ENCODE results near the gene IFIT1B.
"Not testable (repeated sequence)": the region's sequence is repeated elsewhere in the genome, so short reads cannot be mapped to it uniquely, and the experiment has no call there.

The IFIT1B gene

DNA sequence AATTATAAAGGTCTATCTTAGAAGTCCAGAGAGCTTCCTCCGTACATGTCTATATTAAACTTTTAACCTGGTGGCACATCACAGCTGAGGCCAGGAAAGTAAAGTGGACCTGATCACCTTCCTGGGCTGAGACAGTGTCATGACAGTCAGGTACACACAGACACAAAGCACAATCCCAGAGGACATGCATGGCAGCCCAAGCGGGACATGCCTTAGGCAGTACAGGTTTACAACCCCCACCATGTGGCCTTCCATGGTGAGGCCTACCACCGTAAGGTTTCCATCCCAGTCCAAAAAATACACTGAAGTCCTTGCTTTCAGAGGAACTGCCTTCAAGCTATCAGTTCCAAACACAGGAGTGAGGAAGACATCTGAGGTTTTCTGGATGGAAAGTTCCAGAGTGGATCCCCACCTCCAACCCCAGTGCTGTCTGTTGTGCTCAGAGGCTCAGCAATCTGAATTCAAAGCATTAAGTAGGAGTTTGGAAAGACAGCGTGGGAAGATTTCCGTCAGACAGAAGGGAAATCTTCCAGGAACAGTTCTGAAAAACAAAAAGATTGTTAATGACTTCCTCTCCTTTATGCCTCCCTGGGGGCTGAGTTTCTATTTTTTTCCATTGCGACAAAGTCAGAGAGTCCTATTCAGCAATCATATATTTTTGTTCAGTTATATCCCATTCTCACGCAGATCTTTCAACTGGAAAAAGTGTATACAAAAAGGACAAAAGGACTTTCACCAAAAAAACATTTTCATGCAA, 30.0 kb upstream of the IFIT1B start:
- no peaks in the 10 kb centered on the region for H3K27me3 ChIP-seq (ENCODE audit: low read depth, low read length)
- H3K79me2 ChIP-seq (ENCODE audit: low read length): no peaks in the 10 kb centered on the region
- H3K4me2 ChIP-seq (ENCODE audit: low read length): no peak overlapping the region
- H3K27ac ChIP-seq (ENCODE audit: low read length): no peak overlapping the region
- no peak overlapping the region for H3K9ac ChIP-seq (ENCODE audit: low read length)
- no peaks in the 10 kb centered on the region for H3K36me3 ChIP-seq (replicated peaks; ENCODE audit: low read depth, low read length)
- no peak overlapping the region for H2AFZ ChIP-seq (ENCODE audit: low read depth, low read length)
- H3K4me1 ChIP-seq (ENCODE audit: low read length): peaks cover 28% of the 10 kb centered on the region
- no peaks in the 10 kb centered on the region for H4K20me1 ChIP-seq (ENCODE audit: insufficient read depth, low read length)
- no peaks in the 10 kb centered on the region for H3K9me3 ChIP-seq (ENCODE audit: insufficient read depth, low read length)
- H3K4me3 ChIP-seq (ENCODE audit: low read length): no peak overlapping the region
- TF ChIP-seq EZH2phosphoT487 (IDR thresholded peaks at IDR 0.05; ENCODE audit: low read depth): no peak
- TF ChIP-seq, protein P1, sequence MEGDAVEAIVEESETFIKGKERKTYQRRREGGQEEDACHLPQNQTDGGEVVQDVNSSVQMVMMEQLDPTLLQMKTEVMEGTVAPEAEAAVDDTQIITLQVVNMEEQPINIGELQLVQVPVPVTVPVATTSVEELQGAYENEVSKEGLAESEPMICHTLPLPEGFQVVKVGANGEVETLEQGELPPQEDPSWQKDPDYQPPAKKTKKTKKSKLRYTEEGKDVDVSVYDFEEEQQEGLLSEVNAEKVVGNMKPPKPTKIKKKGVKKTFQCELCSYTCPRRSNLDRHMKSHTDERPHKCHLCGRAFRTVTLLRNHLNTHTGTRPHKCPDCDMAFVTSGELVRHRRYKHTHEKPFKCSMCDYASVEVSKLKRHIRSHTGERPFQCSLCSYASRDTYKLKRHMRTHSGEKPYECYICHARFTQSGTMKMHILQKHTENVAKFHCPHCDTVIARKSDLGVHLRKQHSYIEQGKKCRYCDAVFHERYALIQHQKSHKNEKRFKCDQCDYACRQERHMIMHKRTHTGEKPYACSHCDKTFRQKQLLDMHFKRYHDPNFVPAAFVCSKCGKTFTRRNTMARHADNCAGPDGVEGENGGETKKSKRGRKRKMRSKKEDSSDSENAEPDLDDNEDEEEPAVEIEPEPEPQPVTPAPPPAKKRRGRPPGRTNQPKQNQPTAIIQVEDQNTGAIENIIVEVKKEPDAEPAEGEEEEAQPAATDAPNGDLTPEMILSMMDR (IDR thresholded peaks at IDR 0.05; ENCODE audit: low read depth, low read length): no peak

DNA sequence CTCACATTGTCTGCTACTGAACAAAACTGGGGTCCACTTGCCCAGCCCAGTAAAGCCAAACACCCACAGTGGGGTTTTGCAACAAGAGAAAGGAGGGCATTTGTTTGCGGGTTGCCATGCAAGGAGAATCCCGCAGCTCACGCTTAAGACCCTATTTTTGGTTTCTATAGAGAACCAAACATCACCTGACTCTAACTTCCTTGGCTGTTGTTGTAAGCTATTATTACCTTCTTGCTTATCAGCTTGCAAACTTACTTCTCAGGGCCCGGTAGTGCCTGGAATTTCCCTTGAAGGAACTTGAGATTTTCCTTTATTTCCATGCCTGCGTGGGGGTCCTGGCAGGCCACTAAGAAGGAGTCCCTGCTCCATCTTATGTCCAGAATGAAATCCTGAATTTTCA, 29.4 kb upstream of the IFIT1B start:
- Histone ChIP-seq H3K9me3 (ENCODE audit: insufficient read depth, low read length) (no peaks in the 10 kb centered on the region), H3K4me3 (ENCODE audit: low read length) (no peak overlapping the region), H4K20me1 (ENCODE audit: insufficient read depth, low read length) (no peaks in the 10 kb centered on the region), H3K9ac (ENCODE audit: low read length) (no peak overlapping the region), H3K27ac (ENCODE audit: low read length) (no peak overlapping the region), H3K27me3 (ENCODE audit: low read depth, low read length) (no peaks in the 10 kb centered on the region), H2AFZ (ENCODE audit: low read depth, low read length) (no peak overlapping the region), H3K36me3 (replicated peaks; ENCODE audit: low read depth, low read length) (no peaks in the 10 kb centered on the region), H3K79me2 (ENCODE audit: low read length) (no peaks in the 10 kb centered on the region), H3K4me2 (ENCODE audit: low read length) (no peak overlapping the region), H3K4me1 (ENCODE audit: low read length) (peaks cover 28% of the 10 kb centered on the region)
- no peak for TF ChIP-seq EZH2phosphoT487 (IDR thresholded peaks at IDR 0.05; ENCODE audit: low read depth)
- TF ChIP-seq, protein P1 (IDR thresholded peaks at IDR 0.05; ENCODE audit: low read depth, low read length): no peak

DNA sequence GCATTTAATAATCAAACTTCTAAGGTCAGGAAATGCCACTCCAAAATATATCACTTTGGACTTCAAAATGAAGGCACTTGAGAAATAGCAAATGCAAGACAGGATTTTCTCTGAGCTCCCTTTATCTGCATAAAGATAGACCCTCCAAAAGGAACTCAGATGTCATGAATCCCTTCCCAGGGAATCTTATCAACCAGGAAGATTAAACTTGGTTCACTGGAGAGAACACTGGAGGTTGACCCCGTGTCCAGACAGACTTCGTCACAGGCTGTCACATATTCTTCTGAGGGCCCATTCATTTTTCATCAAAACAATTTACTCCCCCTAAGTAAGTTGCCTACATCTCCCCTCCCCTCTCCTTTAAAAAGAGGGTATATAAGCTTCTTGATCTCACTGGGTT, 28.9 kb upstream of the IFIT1B start:
- TF ChIP-seq, protein P1 (IDR thresholded peaks at IDR 0.05; ENCODE audit: low read depth, low read length): no peak
- TF ChIP-seq EZH2phosphoT487 (IDR thresholded peaks at IDR 0.05; ENCODE audit: low read depth): no peak
- no peak overlapping the region for H3K9ac ChIP-seq (ENCODE audit: low read length)
- no peak overlapping the region for H3K27ac ChIP-seq (ENCODE audit: low read length)

DNA sequence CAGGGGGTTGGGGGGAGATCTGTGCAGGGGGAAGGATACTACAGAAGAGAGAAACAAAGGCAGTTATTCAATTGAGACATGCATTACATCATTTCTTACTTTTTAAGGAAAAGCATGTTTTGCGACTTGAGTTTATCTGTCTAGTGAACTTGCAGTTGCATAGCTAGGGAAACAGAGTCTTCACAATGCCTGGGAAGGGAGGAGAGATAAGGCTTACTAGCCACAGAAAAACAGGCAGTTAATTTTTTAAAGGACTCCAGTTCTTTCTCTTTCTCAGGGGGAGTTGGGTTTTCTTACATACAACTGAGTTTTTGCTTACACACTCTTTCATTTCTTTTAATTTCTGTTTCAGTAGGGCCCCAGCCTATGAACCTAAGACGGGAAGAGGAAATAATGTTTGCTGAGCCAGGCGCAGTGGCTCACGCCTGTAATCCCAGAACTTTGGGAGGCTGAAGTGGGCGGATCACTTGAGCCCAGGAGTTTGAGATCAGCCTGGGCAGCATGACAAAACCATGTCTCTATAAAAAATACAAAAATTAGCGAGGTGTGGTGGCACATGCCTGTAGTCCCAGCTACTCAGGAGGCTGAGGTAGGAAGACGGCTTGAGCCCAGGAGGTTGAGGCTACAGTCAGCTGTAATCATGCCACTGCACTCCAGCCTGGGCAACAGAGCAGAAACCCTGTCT, 27.1 kb upstream of the IFIT1B start:
- H3K4me2 ChIP-seq (ENCODE audit: low read length): peak overlapping the region; percentile 77
- H3K4me3 ChIP-seq (ENCODE audit: low read length): peak overlapping the region; percentile 52
- peak overlapping the region; percentile 35; the same call in 1 of the 2 replicates for H3K9ac ChIP-seq (ENCODE audit: low read length)
- H3K4me1 ChIP-seq (ENCODE audit: low read length): peaks cover 28% of the 10 kb centered on the region
- H3K36me3 ChIP-seq (replicated peaks; ENCODE audit: low read depth, low read length); H3K9me3 ChIP-seq (ENCODE audit: insufficient read depth, low read length); H3K27me3 ChIP-seq (ENCODE audit: low read depth, low read length); H4K20me1 ChIP-seq (ENCODE audit: insufficient read depth, low read length); H3K79me2 ChIP-seq (ENCODE audit: low read length); H2AFZ ChIP-seq (ENCODE audit: low read depth, low read length): not testable (repeated sequence)
- peak overlapping the region; percentile 38; the same call in 1 of the 2 replicates for H3K27ac ChIP-seq (ENCODE audit: low read length)

More for the DNA sequence above, 28.9 kb upstream of the IFIT1B start:
- Histone ChIP-seq H3K27me3 (ENCODE audit: low read depth, low read length) (no peaks in the 10 kb centered on the region), H3K4me1 (ENCODE audit: low read length) (peaks cover 28% of the 10 kb centered on the region), H4K20me1 (ENCODE audit: insufficient read depth, low read length) (no peaks in the 10 kb centered on the region), H3K4me3 (ENCODE audit: low read length) (no peak overlapping the region), H3K4me2 (ENCODE audit: low read length) (no peak overlapping the region), H3K36me3 (replicated peaks; ENCODE audit: low read depth, low read length) (no peaks in the 10 kb centered on the region), H3K79me2 (ENCODE audit: low read length) (no peaks in the 10 kb centered on the region), H2AFZ (ENCODE audit: low read depth, low read length) (no peak overlapping the region), H3K9me3 (ENCODE audit: insufficient read depth, low read length) (no peaks in the 10 kb centered on the region)
